Vagina (tissue), 2 donors: ENCODE results near the gene FADD. TPM values are rescaled to one million over a fixed set of nuclear protein-coding genes. Genes with fewer than 3 reads are reported as not detected.
"Not testable (repeated sequence)": the region's sequence is repeated elsewhere in the genome, so short reads cannot be mapped to it uniquely, and the experiment has no call there.

ENCODE experiments used
- DNase-seq, 2 donors: peaks; one replicate each; pipeline ENCODE4 v3.0.0-alpha.2; 2017; ENCODE audit errors: extremely low spot score in 2 of 2
- H3K27ac ChIP-seq: fragments of 200-600 bp; sonication (generic); one replicate; pipeline ENCODE4 v1.5.1; 2019
- H3K27me3 ChIP-seq: fragments of 200-600 bp; sonication (generic); one replicate; pipeline ENCODE4 v1.5.1; 2019
- H3K36me3 ChIP-seq, 2 donors: fragments of 200-600 bp; sonication (generic); one replicate each; pipeline ENCODE4 v1.5.1; 2017 to 2019
- H3K4me1 ChIP-seq: fragments of 200-600 bp; sonication (generic); one replicate; pipeline ENCODE4 v1.5.1; 2019
- H3K4me3 ChIP-seq, 2 donors: fragments of 200-600 bp; sonication (generic); 1 replicate in 1 of 2; 2 replicates in 1 of 2; pipeline ENCODE4 v1.5.1; 2016 to 2019
- H3K9me3 ChIP-seq: fragments of 200-600 bp; sonication (generic); one replicate; pipeline ENCODE4 v1.5.1; 2019
- POLR2A ChIP-seq, 2 donors: fragments of 450-650 bp; IDR thresholded peaks; one replicate each; pipeline ENCODE4 v1.6.1; 2017; ENCODE audit warnings: antibody characterized with exemption in 2 of 2, mild to moderate bottlenecking in 2 of 2, moderate library complexity in 2 of 2
- POLR2AphosphoS5 ChIP-seq, 2 donors: sonication (generic); formaldehyde crosslinking; IDR thresholded peaks; one replicate each; pipeline ENCODE4 v1.9.0; 2017; ENCODE audit warnings: antibody characterized with exemption in 2 of 2, mild to moderate bottlenecking in 2 of 2, low read depth in 1 of 2; ENCODE audit not compliant: insufficient read depth in 1 of 2
- intact Hi-C: fragments of 100-400 bp; cut with DNase I; formaldehyde crosslinking; loops from one replicate; pipeline ENCODE4 v1.15.1; 2023
- total RNA-seq: library from RNA; depleted of rRNA; stranded (reverse); fragments of >200 nt; gene quantifications from one replicate; pipeline ENCODE4 v1.2.3, GENCODE V29; 2016
- TF ChIP-seq, protein P1 (sequence below), 3 experiments: fragments of 450-650 bp in 2 of 3; fragments of 200-600 bp in 1 of 3; sonication (generic) in 1 of 3; IDR thresholded peaks; one replicate each; pipeline ENCODE4 v1.5.1; 2017 to 2019; ENCODE audit warnings: antibody characterized with exemption in 3 of 3, mild to moderate bottlenecking in 2 of 3, moderate library complexity in 2 of 3

Gene FADD
- total RNA-seq, 1 donor from 2014 or later = 21.6 TPM

DNA sequence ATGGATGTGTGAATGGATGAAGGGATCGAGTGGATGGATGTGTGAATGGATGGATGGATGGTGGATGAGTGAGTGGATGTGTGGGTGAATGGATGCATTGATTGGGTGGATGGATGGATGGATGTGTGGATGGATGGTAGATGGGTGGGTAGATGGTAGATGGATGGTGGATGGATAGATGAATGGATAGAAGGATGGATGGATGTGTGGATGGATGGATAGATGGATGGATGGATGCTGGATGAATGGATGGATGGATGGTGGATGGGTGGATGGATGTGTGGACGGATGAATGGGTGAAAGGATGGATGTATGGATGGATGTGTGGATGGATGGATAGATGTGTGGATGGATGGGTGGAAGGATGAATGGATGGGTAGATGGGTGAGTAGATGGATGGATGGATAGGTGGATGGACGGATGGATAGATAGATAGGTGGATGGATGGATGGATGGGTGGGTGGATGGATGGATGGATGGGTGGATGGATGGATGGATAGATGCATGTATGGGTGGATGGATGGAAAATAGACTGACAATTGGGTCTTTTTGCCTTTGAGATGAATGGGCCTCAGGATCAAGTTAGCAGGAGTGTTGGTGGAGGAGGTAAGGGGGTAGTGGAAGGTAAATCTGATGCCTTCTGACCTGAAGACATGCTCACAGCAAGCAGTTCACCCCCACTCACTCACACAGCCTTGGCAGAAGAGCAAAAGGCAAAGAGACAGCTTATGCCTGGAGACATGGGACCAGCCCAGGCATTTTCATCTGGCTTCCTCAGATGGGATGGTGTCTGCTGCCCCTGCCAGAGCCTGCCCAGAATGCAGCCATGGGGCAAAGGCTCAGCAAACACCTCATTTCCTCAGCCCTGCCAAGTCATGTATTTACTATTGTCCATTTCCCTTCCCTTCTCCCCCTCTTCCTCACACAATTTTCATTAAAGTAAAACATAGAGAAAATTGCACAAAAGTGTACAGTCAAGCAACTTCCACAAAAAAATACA lies 8.0 kb upstream of the FADD start:
- intact Hi-C loops = loop anchor here (5.0 kb wide), 2 partner anchors 278 to 508 kb away; no protein-coding TSS in a partner anchor
- Histone ChIP-seq H3K27ac (no peak overlapping the region), H3K9me3 (no peaks in the 10 kb centered on the region), H3K4me1 (no peaks in the 10 kb centered on the region), H3K4me3 (no peak overlapping the region), H3K27me3 (no peaks in the 10 kb centered on the region), H3K36me3 (no peaks in the 10 kb centered on the region)
- DNase-seq = no peak
- TF ChIP-seq, protein P1, sequence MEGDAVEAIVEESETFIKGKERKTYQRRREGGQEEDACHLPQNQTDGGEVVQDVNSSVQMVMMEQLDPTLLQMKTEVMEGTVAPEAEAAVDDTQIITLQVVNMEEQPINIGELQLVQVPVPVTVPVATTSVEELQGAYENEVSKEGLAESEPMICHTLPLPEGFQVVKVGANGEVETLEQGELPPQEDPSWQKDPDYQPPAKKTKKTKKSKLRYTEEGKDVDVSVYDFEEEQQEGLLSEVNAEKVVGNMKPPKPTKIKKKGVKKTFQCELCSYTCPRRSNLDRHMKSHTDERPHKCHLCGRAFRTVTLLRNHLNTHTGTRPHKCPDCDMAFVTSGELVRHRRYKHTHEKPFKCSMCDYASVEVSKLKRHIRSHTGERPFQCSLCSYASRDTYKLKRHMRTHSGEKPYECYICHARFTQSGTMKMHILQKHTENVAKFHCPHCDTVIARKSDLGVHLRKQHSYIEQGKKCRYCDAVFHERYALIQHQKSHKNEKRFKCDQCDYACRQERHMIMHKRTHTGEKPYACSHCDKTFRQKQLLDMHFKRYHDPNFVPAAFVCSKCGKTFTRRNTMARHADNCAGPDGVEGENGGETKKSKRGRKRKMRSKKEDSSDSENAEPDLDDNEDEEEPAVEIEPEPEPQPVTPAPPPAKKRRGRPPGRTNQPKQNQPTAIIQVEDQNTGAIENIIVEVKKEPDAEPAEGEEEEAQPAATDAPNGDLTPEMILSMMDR (IDR thresholded peaks at IDR 0.05) = no peak
- TF ChIP-seq POLR2AphosphoS5 (IDR thresholded peaks at IDR 0.05; ENCODE audit: insufficient read depth in 1 of 2, low read depth in 1 of 2) = no peak
- no peak for TF ChIP-seq POLR2A (IDR thresholded peaks at IDR 0.05)

DNA sequence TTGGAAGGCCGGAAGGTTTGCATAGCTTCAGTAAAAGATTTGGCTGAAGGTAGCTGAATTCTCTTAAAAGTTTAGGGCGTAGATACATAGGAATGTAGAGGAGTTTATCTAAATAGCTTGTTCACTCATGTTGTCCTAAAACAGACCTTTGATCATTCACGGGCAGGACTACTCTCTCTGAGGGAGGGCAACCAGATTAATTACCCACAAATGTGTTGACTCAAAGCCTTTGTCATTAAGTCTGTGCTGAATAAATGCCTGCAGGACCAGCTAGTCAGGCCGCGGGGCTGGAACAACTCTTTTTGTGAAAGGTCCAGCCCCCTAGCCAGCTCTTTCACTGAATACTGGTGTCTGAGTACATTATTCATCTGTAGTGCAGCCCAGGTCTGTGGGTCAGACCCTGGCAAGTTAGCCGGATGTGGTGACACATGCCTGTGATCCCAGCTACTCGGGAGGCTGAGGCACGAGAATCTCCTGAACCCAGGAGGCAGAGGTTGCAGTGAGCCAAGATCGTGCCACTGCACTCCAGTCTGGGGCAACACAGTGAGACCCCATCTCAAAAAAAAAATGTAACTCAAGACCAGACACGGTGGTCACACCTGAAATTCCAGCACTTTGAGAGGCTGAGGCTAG lies 2.8 kb upstream of the FADD start:
- H3K4me3 ChIP-seq = no peak overlapping the region
- H3K4me1 ChIP-seq = peaks cover 22% of the 10 kb centered on the region
- TF ChIP-seq, protein P1 (IDR thresholded peaks at IDR 0.05) = no peak
- no peak for TF ChIP-seq POLR2A (IDR thresholded peaks at IDR 0.05)
- TF ChIP-seq POLR2AphosphoS5 (IDR thresholded peaks at IDR 0.05; ENCODE audit: insufficient read depth in 1 of 2, low read depth in 1 of 2) = no peak
- H3K36me3 ChIP-seq = no peaks in the 10 kb centered on the region
- no peak for DNase-seq
- H3K27me3 ChIP-seq = no peaks in the 10 kb centered on the region
- H3K27ac ChIP-seq = no peak overlapping the region
- no peaks in the 10 kb centered on the region for H3K9me3 ChIP-seq
- intact Hi-C loops = no loop called here

DNA sequence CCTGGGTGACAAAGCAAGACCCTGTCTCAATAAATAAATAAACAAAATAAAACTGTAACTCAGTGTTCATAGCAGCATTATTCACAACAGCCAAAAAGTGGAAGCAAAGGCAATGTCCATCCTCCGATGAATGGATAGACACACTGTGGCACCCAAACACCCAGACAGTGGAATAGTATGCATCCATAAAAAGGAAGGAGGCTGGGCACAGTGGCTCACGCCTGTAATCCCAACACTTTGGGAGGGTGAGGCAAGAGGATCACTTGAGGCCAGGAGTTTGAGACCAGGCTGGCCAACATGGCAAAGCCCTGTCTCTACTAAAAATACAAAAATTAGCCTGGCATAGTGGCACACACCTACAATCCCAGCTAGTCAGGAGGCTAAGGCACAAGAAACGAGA lies 2.0 kb upstream of the FADD start:
- H3K9me3 ChIP-seq, H3K27me3 ChIP-seq, intact Hi-C loops, H3K27ac ChIP-seq, H3K4me3 ChIP-seq, DNase-seq, H3K36me3 ChIP-seq: not testable (repeated sequence)
- peaks cover 29% of the 10 kb centered on the region for H3K4me1 ChIP-seq

DNA sequence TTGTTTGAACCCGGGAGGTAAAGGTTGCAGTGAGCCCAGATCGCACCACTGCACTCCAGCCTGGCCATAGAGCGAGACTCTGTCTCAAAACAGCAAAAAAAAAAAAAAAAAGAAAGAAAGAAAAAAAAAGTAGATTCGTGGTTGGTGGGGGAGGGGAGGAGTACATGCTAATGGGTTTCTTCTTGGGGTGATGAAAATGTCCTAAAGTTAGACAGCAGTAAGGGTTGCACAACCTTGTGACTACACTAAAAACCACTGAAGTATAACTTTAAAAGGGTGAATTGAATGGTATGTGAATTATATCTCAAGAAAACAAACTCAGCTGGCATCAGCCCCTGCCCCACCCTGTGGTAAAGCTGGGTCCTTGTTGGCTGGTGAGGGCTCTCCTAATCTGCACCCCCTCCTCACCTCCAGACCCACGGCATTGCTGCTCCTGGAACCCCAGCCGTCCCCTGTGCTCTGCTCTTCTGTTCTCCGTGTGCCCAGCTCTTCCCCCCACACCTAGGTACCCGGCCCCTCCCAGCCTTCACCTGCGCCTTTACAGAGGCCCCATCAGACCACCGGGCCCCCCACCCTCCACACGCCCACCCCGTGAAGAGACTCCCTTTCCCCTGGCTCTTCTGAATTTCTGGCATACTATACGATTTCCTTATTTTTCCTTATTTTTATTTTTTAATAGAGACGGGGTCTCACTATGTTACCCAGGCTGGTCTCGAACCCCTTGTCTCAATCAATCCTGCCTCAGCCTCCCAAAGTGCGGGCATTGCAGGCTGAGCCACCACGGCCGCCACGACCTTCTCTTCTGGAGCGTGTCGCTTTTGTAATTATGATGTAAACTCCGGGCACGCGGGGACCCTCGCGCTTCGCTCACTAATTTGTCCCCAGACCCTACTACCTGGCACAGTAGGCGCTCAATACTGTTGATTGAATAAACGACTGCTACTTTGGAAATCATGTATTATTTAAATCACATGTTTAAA lies 924 bp upstream of the FADD start:
- Histone ChIP-seq H3K4me1 (peaks cover 32% of the 10 kb centered on the region), H3K9me3 (no peaks in the 10 kb centered on the region), H3K4me3 (peak overlapping the region; percentile 92 to 93), H3K27ac (peak overlapping the region; percentile 85), H3K27me3 (no peaks in the 10 kb centered on the region), H3K36me3 (peaks cover 0 to 15% of the 10 kb centered on the region in 2 donors)
- intact Hi-C loops = no loop called here
- TF ChIP-seq POLR2AphosphoS5 (IDR thresholded peaks at IDR 0.05; ENCODE audit: insufficient read depth in 1 of 2, low read depth in 1 of 2) = no peak
- TF ChIP-seq POLR2A (IDR thresholded peaks at IDR 0.05) = no peak
- TF ChIP-seq, protein P1 (IDR thresholded peaks at IDR 0.05) = no peak
- no peak for DNase-seq
